A549 (cell line): ENCODE measurements around the gene VSNL1. TPM values are rescaled to one million over a fixed set of nuclear protein-coding genes. Genes with fewer than 3 reads are reported as not detected.

Source experiments
- ATAC-seq, 2 experiments: fragments of 200-7000 bp in 1 of 2; fragments of >200 bp in 1 of 2; cut with Nextera tagmentation in 1 of 2; cut with Tn5 transposase in 1 of 2; 3 replicates each; pipeline versions ENCODE4 v1.8.0 to v1.9.1; 2018 to 2020; ENCODE audit warnings: mild to moderate bottlenecking in 1 of 2, moderate library complexity in 1 of 2
- CTCF ChIA-PET: fragments of 300-600 bp; sonication (Branson Sonifier 250); formaldehyde crosslinking; extraction: SDS; loops from one replicate; lab custom pipeline; 2021; ENCODE audit warnings: antibody characterized with exemption, inconsistent platforms; lab: Yijun Ruan, JAX
- POLR2A ChIA-PET: fragments of 350-600 bp; formaldehyde crosslinking; extraction: SDS; loops from one replicate; lab custom pipeline; 2021; ENCODE audit warnings: antibody characterized with exemption, inconsistent platforms; lab: Yijun Ruan, JAX
- DNase-seq, 2 experiments: peaks; one replicate each; pipeline versions ENCODE4 v3.0.0 to v3.0.0-alpha.2; 2011 to 2016; ENCODE audit warnings: low read depth in 1 of 2, low spot score in 1 of 2
- FAIRE-seq: peaks from 2 replicates; lab custom pipeline; 2011; peaks lifted over from hg19 to GRCh38; lab: Jason Lieb, UNC
- H3K27ac ChIP-seq, 2 experiments: fragments of >200 bp; sonication (Bioruptor Twin); formaldehyde crosslinking; 3 replicates each; pipeline ENCODE4 v1.5.1; 2016 to 2017
- H3K4me1 ChIP-seq: fragments of >200 bp; sonication (Bioruptor Twin); formaldehyde crosslinking; 3 replicates; pipeline ENCODE4 v1.6.1; 2016
- H3K4me2 ChIP-seq: fragments of >200 bp; sonication (Bioruptor Twin); formaldehyde crosslinking; 3 replicates; pipeline ENCODE4 v1.6.1; 2016
- H3K4me3 ChIP-seq: fragments of >200 bp; sonication (Bioruptor Twin); formaldehyde crosslinking; 3 replicates; pipeline ENCODE4 v1.5.1; 2016
- H3K9me3 ChIP-seq: fragments of >200 bp; sonication (Bioruptor Twin); formaldehyde crosslinking; 3 replicates; pipeline ENCODE4 v1.6.1; 2016
- FOSL2 ChIP-seq, 2 experiments: fragments of 450-650 bp in 1 of 2; fragments of >200 bp in 1 of 2; sonication (Bioruptor Twin) in 1 of 2; formaldehyde crosslinking; IDR thresholded peaks; 2 replicates each; pipeline versions ENCODE4 v1.5.0 to v1.6.1; 2016 to 2020; ENCODE audit warnings: mild to moderate bottlenecking in 1 of 2, moderate library complexity in 1 of 2
- GATA3 ChIP-seq: IDR thresholded peaks from 2 replicates; pipeline ENCODE4 v1.6.1; 2012; ENCODE audit warnings: borderline replicate concordance
- HDAC2 ChIP-seq: fragments of 200-600 bp; sonication (generic); IDR thresholded peaks from 2 replicates; pipeline ENCODE4 v1.6.1; 2016
- HOXB5 ChIP-seq: fragments of 250-450 bp; sonication (Bioruptor Pico); IDR thresholded peaks from 2 replicates; pipeline ENCODE4 v1.5.0; 2020; ENCODE audit warnings: mild to moderate bottlenecking, moderate library complexity
- JUN ChIP-seq, 2 experiments: fragments of >200 bp; sonication (Bioruptor Twin); formaldehyde crosslinking; IDR thresholded peaks; 2 replicates in 1 of 2; 3 replicates in 1 of 2; pipeline ENCODE4 v1.6.1; 2016 to 2017
- MAZ ChIP-seq: fragments of 150-350 bp; IDR thresholded peaks from 2 replicates; pipeline ENCODE4 v1.6.1; 2014; ENCODE audit warnings: antibody characterized with exemption, low read depth, low read length, borderline replicate concordance
- MYC ChIP-seq: IDR thresholded peaks from 2 replicates; pipeline ENCODE4 v1.6.1; 2012; ENCODE audit warnings: mild to moderate bottlenecking, inconsistent platforms, low read length, improper control_type of control experiment, borderline replicate concordance
- POLR2A ChIP-seq: IDR thresholded peaks from 2 replicates; pipeline ENCODE4 v1.6.1; 2012; ENCODE audit warnings: mild to moderate bottlenecking, low read length
- RAD21 ChIP-seq, 2 experiments: fragments of >200 bp in 1 of 2; sonication (Bioruptor Twin) in 1 of 2; formaldehyde crosslinking in 1 of 2; IDR thresholded peaks in 1 of 2; conservative IDR thresholded peaks in 1 of 2; 2 replicates in 1 of 2; 3 replicates in 1 of 2; pipeline ENCODE4 v1.6.1; 2012 to 2018; ENCODE audit warnings: inconsistent platforms in 1 of 2
- RFX5 ChIP-seq: fragments of 450-650 bp; IDR thresholded peaks from 2 replicates; pipeline ENCODE4 v1.7.1; 2014; ENCODE audit warnings: antibody characterized with exemption, mild to moderate bottlenecking, moderate library complexity
- SMC3 ChIP-seq: fragments of >200 bp; sonication (Bioruptor Twin); formaldehyde crosslinking; IDR thresholded peaks from 3 replicates; pipeline ENCODE4 v1.6.1; 2018; ENCODE audit warnings: inconsistent platforms
- SREBF2 ChIP-seq: fragments of 450-650 bp; IDR thresholded peaks from 2 replicates; pipeline ENCODE4 v1.6.1; 2014; ENCODE audit warnings: mild to moderate bottlenecking, moderate library complexity
- TFCP2L1 ChIP-seq: fragments of 250-450 bp; sonication (Bioruptor Pico); IDR thresholded peaks from 2 replicates; pipeline ENCODE4 v1.5.0; 2021; ENCODE audit warnings: mild to moderate bottlenecking
- TP53 ChIP-seq: fragments of 250-450 bp; sonication (Bioruptor Pico); IDR thresholded peaks from 2 replicates; pipeline ENCODE4 v1.5.0; 2021; ENCODE audit warnings: mild to moderate bottlenecking, moderate library complexity
- ZC3H11A ChIP-seq: fragments of 450-650 bp; IDR thresholded peaks from 2 replicates; pipeline ENCODE4 v1.6.1; 2014; ENCODE audit warnings: antibody characterized with exemption, mild to moderate bottlenecking
- ZFP36 ChIP-seq: fragments of 450-650 bp; IDR thresholded peaks from 2 replicates; pipeline ENCODE4 v1.6.1; 2014; ENCODE audit warnings: borderline replicate concordance; ENCODE audit not compliant: partially characterized antibody
- ZNF302 ChIP-seq: fragments of 250-450 bp; sonication (Bioruptor Pico); IDR thresholded peaks from 2 replicates; pipeline ENCODE4 v1.9.0; 2021; ENCODE audit warnings: inconsistent platforms, mild to moderate bottlenecking, moderate library complexity
- ZSCAN20 ChIP-seq: fragments of 250-450 bp; sonication (Bioruptor Pico); IDR thresholded peaks from 2 replicates; pipeline ENCODE4 v1.8.0; 2022; ENCODE audit warnings: mild to moderate bottlenecking, moderate library complexity
- WGBS: methylation state at CpG from one replicate; pipeline ENCODE4 v1.1.6; 2017; ENCODE audit errors: missing lambda C conversion rate; 5-methylcytosine and 5-hydroxymethylcytosine counted together
- polyA plus RNA-seq, 4 experiments: library from polyadenylated mRNA; depleted of rRNA in 3 of 4; stranded (reverse); fragments of >200 nt; fragmentation: RNase III in 1 of 4; extraction: RNeasy Plus Mini Kit Qiagen cat#74134 plus additional on column Dnase treatment in 1 of 4; gene quantifications; 2 replicates in 3 of 4; 3 replicates in 1 of 4; pipeline ENCODE4 v1.2.3, GENCODE V29; 2011 to 2017
- TF ChIP-seq, protein P1 (sequence below): fragments of >200 bp; sonication (Bioruptor Twin); formaldehyde crosslinking; IDR thresholded peaks from 2 replicates; pipeline ENCODE4 v1.6.1; 2016
- TF ChIP-seq, protein P2 (sequence below): fragments of 250-450 bp; sonication (Bioruptor Pico); IDR thresholded peaks from 2 replicates; pipeline ENCODE4 v1.5.0; 2020; ENCODE audit warnings: low read depth, mild to moderate bottlenecking, moderate library complexity
- TF ChIP-seq, protein P3 (sequence below): fragments of >200 bp; sonication (Bioruptor Twin); formaldehyde crosslinking; IDR thresholded peaks from 3 replicates; pipeline ENCODE4 v1.6.1; 2016
- TF ChIP-seq, protein P4 (sequence below): IDR thresholded peaks from 2 replicates; pipeline ENCODE4 v1.6.1; 2012; ENCODE audit warnings: low read depth, borderline replicate concordance
- TF ChIP-seq, protein P5 (sequence below): fragments of 250-450 bp; sonication (Bioruptor Pico); IDR thresholded peaks from 2 replicates; pipeline ENCODE4 v1.5.0; 2021; ENCODE audit warnings: mild to moderate bottlenecking, moderate library complexity, borderline replicate concordance
- TF ChIP-seq, protein P6 (sequence below): fragments of 150-350 bp; IDR thresholded peaks from 2 replicates; pipeline ENCODE4 v1.6.1; 2014; ENCODE audit warnings: low read depth, mild to moderate bottlenecking, low read length
- TF ChIP-seq, protein P7 (sequence below): fragments of 200-600 bp; sonication (generic); IDR thresholded peaks from 2 replicates; pipeline ENCODE4 v1.6.1; 2016; ENCODE audit warnings: antibody characterized with exemption, mild to moderate bottlenecking, moderate library complexity

The VSNL1 gene
- polyA plus RNA-seq, 2 of the 4 experiments (the other 2 are of a cell fraction), result not detected

DNA sequence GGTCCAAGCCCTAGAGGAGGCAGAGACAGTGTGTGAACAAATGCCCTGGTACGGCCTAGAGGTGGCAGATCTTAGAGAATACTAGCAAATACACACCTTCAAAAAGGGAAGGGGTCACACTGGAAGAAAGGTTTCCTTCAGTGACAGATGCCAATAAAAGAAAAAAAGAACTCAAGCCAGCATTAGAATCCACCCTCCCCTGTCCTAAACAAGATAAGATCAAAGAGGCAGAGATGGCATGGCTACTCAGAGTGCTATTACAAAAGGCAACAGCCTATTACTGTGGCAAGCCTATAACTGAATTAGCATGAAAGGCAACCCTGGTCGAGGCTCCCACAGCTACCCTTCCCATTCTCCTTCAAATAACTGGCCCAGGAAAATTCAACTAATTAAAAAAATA lies 143.5 kb downstream of the VSNL1 start:
- TF ChIP-seq HOXB5 (no peak), HDAC2 (no peak), ZC3H11A (no peak), MYC (no peak), GATA3 (no peak), SREBF2 (no peak), SMC3 (no peak)
- TF ChIP-seq, protein P1, sequence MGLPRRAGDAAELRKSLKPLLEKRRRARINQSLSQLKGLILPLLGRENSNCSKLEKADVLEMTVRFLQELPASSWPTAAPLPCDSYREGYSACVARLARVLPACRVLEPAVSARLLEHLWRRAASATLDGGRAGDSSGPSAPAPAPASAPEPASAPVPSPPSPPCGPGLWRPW, result no peak
- POLR2A ChIA-PET, result no interaction called here
- Histone ChIP-seq H3K27ac (no peak overlapping the region), H3K4me2 (no peak overlapping the region), H3K4me1 (peaks cover 12% of the 10 kb centered on the region; the same call in 2 of the 3 replicates), H3K4me3 (no peak overlapping the region), H3K9me3 (no peaks in the 10 kb centered on the region)
- WGBS, result 96% methylated on average over 2 of the region's 2 CpGs
- DNase-seq, result no peak
- no peak for ATAC-seq
- FAIRE-seq, result no peak
- CTCF ChIA-PET, result interaction anchor here (1.1 to 1.9 kb wide), 3 partner anchors 15 to 38 kb away, joined by 3 to 4 read pairs (median 4); no protein-coding TSS in a partner anchor

DNA sequence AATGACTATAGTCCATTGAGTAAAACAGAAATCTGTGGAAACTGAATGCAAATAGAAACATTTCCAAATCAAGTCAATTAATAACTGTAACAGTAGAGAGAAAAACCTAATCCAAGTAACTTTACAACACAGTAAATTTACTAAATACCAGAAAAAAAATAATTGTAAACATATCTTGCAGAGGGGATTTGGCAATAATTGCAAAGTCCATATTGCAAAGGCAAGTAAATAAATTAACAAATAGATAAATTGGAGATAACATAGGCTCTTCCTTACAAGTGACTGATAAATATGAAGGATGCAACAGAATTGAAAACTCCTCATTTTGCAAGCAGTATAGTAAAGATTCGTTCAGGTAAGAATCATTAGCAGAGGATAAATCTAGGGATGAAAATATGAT lies 148.1 kb downstream of the VSNL1 start:
- TF ChIP-seq ZFP36, result no peak
- no peak for TF ChIP-seq ZNF302 (CRISPR knock-in tag)
- TF ChIP-seq TFCP2L1, result no peak
- TF ChIP-seq, protein P2, sequence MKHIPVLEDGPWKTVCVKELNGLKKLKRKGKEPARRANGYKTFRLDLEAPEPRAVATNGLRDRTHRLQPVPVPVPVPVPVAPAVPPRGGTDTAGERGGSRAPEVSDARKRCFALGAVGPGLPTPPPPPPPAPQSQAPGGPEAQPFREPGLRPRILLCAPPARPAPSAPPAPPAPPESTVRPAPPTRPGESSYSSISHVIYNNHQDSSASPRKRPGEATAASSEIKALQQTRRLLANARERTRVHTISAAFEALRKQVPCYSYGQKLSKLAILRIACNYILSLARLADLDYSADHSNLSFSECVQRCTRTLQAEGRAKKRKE (CRISPR knock-in tag), result no peak
- no peak for TF ChIP-seq JUN (IDR thresholded peaks at IDR 0.05)
- no peak for TF ChIP-seq MAZ
- TF ChIP-seq POLR2A, result no peak
- TF ChIP-seq RFX5, result no peak
- TF ChIP-seq, protein P3, sequence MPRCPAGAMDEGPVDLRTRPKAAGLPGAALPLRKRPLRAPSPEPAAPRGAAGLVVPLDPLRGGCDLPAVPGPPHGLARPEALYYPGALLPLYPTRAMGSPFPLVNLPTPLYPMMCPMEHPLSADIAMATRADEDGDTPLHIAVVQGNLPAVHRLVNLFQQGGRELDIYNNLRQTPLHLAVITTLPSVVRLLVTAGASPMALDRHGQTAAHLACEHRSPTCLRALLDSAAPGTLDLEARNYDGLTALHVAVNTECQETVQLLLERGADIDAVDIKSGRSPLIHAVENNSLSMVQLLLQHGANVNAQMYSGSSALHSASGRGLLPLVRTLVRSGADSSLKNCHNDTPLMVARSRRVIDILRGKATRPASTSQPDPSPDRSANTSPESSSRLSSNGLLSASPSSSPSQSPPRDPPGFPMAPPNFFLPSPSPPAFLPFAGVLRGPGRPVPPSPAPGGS, result no peak
- TF ChIP-seq, protein P4, sequence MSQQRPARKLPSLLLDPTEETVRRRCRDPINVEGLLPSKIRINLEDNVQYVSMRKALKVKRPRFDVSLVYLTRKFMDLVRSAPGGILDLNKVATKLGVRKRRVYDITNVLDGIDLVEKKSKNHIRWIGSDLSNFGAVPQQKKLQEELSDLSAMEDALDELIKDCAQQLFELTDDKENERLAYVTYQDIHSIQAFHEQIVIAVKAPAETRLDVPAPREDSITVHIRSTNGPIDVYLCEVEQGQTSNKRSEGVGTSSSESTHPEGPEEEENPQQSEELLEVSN, result no peak
- TF ChIP-seq ZSCAN20, result no peak
- no peak for TF ChIP-seq SREBF2
- TF ChIP-seq, protein P5, sequence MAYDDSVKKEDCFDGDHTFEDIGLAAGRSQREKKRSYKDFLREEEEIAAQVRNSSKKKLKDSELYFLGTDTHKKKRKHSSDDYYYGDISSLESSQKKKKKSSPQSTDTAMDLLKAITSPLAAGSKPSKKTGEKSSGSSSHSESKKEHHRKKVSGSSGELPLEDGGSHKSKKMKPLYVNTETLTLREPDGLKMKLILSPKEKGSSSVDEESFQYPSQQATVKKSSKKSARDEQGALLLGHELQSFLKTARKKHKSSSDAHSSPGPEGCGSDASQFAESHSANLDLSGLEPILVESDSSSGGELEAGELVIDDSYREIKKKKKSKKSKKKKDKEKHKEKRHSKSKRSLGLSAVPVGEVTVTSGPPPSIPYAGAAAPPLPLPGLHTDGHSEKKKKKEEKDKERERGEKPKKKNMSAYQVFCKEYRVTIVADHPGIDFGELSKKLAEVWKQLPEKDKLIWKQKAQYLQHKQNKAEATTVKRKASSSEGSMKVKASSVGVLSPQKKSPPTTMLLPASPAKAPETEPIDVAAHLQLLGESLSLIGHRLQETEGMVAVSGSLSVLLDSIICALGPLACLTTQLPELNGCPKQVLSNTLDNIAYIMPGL (CRISPR knock-in tag), result no peak
- TF ChIP-seq RAD21 (conservative IDR thresholded peaks at IDR 0.05 in 1 of 2, IDR thresholded peaks at IDR 0.05 in 1 of 2), result no peak
- TF ChIP-seq TP53, result no peak
- TF ChIP-seq, protein P6, sequence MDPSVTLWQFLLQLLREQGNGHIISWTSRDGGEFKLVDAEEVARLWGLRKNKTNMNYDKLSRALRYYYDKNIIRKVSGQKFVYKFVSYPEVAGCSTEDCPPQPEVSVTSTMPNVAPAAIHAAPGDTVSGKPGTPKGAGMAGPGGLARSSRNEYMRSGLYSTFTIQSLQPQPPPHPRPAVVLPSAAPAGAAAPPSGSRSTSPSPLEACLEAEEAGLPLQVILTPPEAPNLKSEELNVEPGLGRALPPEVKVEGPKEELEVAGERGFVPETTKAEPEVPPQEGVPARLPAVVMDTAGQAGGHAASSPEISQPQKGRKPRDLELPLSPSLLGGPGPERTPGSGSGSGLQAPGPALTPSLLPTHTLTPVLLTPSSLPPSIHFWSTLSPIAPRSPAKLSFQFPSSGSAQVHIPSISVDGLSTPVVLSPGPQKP, result no peak
- TF ChIP-seq, protein P7, sequence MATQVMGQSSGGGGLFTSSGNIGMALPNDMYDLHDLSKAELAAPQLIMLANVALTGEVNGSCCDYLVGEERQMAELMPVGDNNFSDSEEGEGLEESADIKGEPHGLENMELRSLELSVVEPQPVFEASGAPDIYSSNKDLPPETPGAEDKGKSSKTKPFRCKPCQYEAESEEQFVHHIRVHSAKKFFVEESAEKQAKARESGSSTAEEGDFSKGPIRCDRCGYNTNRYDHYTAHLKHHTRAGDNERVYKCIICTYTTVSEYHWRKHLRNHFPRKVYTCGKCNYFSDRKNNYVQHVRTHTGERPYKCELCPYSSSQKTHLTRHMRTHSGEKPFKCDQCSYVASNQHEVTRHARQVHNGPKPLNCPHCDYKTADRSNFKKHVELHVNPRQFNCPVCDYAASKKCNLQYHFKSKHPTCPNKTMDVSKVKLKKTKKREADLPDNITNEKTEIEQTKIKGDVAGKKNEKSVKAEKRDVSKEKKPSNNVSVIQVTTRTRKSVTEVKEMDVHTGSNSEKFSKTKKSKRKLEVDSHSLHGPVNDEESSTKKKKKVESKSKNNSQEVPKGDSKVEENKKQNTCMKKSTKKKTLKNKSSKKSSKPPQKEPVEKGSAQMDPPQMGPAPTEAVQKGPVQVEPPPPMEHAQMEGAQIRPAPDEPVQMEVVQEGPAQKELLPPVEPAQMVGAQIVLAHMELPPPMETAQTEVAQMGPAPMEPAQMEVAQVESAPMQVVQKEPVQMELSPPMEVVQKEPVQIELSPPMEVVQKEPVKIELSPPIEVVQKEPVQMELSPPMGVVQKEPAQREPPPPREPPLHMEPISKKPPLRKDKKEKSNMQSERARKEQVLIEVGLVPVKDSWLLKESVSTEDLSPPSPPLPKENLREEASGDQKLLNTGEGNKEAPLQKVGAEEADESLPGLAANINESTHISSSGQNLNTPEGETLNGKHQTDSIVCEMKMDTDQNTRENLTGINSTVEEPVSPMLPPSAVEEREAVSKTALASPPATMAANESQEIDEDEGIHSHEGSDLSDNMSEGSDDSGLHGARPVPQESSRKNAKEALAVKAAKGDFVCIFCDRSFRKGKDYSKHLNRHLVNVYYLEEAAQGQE, result no peak
- no peak for TF ChIP-seq SMC3
- no peak for TF ChIP-seq FOSL2 (IDR thresholded peaks at IDR 0.05)
- TF ChIP-seq FOSL2 (CRISPR knock-in tag; IDR thresholded peaks at IDR 0.05), result no peak
- Histone ChIP-seq H3K4me2 (no peak overlapping the region), H3K9me3 (peaks cover 3% of the 10 kb centered on the region; the same call in 2 of the 3 replicates), H3K27ac (no peak overlapping the region), H3K4me3 (no peak overlapping the region), H3K4me1 (no peaks in the 10 kb centered on the region)
- DNase-seq (no peak), FAIRE-seq (no peak), ATAC-seq (no peak)
- CTCF ChIA-PET, result no interaction called here
- POLR2A ChIA-PET, result no interaction called here
- 87% methylated on average over 1 of the region's 1 CpG for WGBS
